Loucy (cell line): ENCODE data around the gene DRAM1.

Source experiments
- H2AFZ ChIP-seq: fragments of 200-600 bp; sonication (generic); 2 replicates; pipeline ENCODE4 v1.6.0; 2016; ENCODE audit warnings: antibody characterized with exemption, mild to moderate bottlenecking, low read length, moderate library complexity
- H3F3A ChIP-seq: fragments of 200-600 bp; 2 replicates; pipeline ENCODE4 v1.6.0; 2016; ENCODE audit warnings: antibody characterized with exemption, low read depth, mild to moderate bottlenecking
- H3K27me3 ChIP-seq: fragments of 200-600 bp; sonication (generic); 2 replicates; pipeline ENCODE4 v1.6.1; 2014; ENCODE audit warnings: low read length, mild to moderate bottlenecking; ENCODE audit not compliant: insufficient read depth, poor library complexity, severe bottlenecking
- H3K36me3 ChIP-seq: fragments of 200-600 bp; sonication (generic); 2 replicates; pipeline ENCODE4 v1.6.1; 2016; ENCODE audit warnings: low read length; ENCODE audit not compliant: insufficient read depth
- H3K4me1 ChIP-seq: fragments of 200-600 bp; sonication (generic); 2 replicates; pipeline ENCODE4 v1.5.1; 2014; ENCODE audit warnings: low read length, mild to moderate bottlenecking; ENCODE audit not compliant: insufficient read depth, poor library complexity, severe bottlenecking
- H3K4me2 ChIP-seq: fragments of 200-600 bp; sonication (generic); 2 replicates; pipeline ENCODE4 v1.6.0; 2014; ENCODE audit warnings: antibody characterized with exemption, low read length, low read depth, mild to moderate bottlenecking; ENCODE audit not compliant: poor library complexity, severe bottlenecking
- H3K4me3 ChIP-seq: fragments of 200-600 bp; sonication (generic); 2 replicates; pipeline ENCODE4 v1.5.1; 2014; ENCODE audit warnings: low read length, mild to moderate bottlenecking, mixed read lengths; ENCODE audit not compliant: poor library complexity, severe bottlenecking
- H3K79me2 ChIP-seq: fragments of 200-600 bp; sonication (generic); 2 replicates; pipeline ENCODE4 v1.6.1; 2014; ENCODE audit warnings: low read length; ENCODE audit not compliant: insufficient read depth
- H3K9ac ChIP-seq: fragments of 200-600 bp; sonication (generic); 2 replicates; pipeline ENCODE4 v1.6.0; 2014; ENCODE audit warnings: mild to moderate bottlenecking, low read depth, low read length, moderate library complexity; ENCODE audit not compliant: poor library complexity, severe bottlenecking
- H3K9me2 ChIP-seq: fragments of 200-600 bp; sonication (generic); replicated peaks from 2 replicates; pipeline ENCODE4 v1.6.1; 2016; ENCODE audit warnings: low read depth, low read length, mixed read lengths
- H3K9me3 ChIP-seq: fragments of 200-600 bp; sonication (generic); 2 replicates; pipeline ENCODE4 v1.6.1; 2014; ENCODE audit warnings: mild to moderate bottlenecking, antibody characterized with exemption, low read length, low read depth; ENCODE audit not compliant: insufficient read depth
- H4K20me1 ChIP-seq: fragments of 200-600 bp; sonication (generic); 2 replicates; pipeline ENCODE4 v1.6.0; 2014; ENCODE audit warnings: antibody characterized with exemption, low read length, mild to moderate bottlenecking; ENCODE audit not compliant: insufficient read depth, poor library complexity, severe bottlenecking
- EZH2phosphoT487 ChIP-seq: fragments of 200-600 bp; IDR thresholded peaks from 2 replicates; pipeline ENCODE4 v1.6.1; 2018; ENCODE audit warnings: antibody characterized with exemption, mild to moderate bottlenecking, moderate library complexity, borderline replicate concordance
- TF ChIP-seq, protein P1 (sequence below): fragments of 200-600 bp; sonication (generic); conservative IDR thresholded peaks from 2 replicates; pipeline ENCODE4 v1.5.1; 2014; ENCODE audit warnings: mild to moderate bottlenecking, antibody characterized with exemption, low read length

Gene DRAM1

DNA sequence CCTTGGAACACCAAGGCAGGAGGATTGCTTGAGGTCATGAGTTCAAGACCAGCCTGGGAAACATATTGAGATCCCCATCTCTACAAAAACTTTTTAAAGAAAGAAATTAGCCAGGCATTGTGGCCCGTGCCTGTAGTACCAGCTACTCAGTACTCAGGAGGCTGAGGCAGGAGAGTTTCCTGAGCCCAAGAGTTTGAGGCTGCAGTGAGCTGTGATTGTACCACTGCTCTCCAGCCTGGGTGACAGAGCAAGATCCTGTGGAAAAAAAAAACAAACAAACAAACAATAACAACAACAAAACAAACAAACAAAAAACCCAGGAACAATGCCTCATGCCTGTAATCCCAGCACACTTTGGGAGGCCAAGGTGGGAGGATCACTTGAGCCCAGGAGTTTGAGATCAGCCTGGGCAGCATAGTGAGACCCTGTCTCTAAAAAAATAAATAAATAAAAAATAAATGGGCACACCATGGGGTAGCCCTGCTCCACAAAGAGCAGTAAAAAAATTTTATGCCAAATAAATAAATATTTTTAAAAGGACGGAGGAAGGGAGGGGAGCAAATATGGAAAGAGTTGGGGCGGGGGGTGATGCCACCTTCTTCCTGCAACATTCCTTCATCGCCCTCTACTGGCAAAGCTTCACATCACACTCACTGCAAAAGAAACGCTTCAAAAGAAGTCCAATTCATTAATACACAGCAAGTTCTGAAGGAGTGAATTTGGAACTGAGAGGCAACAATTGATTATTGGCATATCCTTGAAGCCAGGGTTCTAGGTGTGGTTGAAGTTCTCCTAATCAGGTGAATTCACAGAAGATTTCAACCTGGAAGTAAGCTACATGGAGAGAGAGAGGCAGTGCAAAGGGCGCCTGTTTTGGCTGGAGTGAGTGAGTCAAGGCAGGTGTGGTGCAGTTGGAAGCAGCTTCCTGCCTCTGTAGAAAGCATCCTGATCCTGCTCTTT, 37.8 kb upstream of the DRAM1 start:
- Histone ChIP-seq H3K4me2 (peak overlapping the region; percentile 58), H3K9me2 (no peaks in the 10 kb centered on the region), H3K4me1 (peaks cover 9% of the 10 kb centered on the region)

DNA sequence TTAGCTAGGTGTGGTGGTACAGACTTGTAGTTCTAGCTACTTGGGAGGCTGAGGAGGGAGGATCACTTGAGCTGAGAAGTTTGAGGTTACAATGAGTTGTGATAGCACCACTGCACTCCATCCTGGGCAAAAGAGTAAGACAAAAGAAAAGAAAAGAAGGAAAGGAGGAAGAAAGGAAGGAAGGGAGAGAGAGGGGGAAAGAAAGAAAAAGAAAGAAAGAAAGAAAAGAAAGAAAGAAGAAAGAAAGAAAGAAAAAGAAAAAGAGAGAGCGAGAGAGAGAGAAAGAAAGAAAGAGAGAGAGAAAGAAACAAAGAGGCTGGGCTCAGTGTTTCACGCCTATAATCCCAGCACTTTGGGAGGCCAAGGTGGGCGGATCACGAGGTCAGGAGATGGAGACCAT, 36.3 kb upstream of the DRAM1 start:
- Histone ChIP-seq H3K9ac (no peak overlapping the region), H3F3A (no peaks in the 10 kb centered on the region), H3K27me3 (no peaks in the 10 kb centered on the region), H4K20me1 (no peaks in the 10 kb centered on the region), H3K9me2 (no peaks in the 10 kb centered on the region), H3K9me3 (no peaks in the 10 kb centered on the region), H3K4me3 (no peak overlapping the region), H3K4me2 (no peak overlapping the region), H3K4me1 (peaks cover 9% of the 10 kb centered on the region), H3K79me2 (no peaks in the 10 kb centered on the region), H3K36me3 (no peaks in the 10 kb centered on the region), H2AFZ (no peak overlapping the region)
- no peak for TF ChIP-seq EZH2phosphoT487
- TF ChIP-seq, protein P1, sequence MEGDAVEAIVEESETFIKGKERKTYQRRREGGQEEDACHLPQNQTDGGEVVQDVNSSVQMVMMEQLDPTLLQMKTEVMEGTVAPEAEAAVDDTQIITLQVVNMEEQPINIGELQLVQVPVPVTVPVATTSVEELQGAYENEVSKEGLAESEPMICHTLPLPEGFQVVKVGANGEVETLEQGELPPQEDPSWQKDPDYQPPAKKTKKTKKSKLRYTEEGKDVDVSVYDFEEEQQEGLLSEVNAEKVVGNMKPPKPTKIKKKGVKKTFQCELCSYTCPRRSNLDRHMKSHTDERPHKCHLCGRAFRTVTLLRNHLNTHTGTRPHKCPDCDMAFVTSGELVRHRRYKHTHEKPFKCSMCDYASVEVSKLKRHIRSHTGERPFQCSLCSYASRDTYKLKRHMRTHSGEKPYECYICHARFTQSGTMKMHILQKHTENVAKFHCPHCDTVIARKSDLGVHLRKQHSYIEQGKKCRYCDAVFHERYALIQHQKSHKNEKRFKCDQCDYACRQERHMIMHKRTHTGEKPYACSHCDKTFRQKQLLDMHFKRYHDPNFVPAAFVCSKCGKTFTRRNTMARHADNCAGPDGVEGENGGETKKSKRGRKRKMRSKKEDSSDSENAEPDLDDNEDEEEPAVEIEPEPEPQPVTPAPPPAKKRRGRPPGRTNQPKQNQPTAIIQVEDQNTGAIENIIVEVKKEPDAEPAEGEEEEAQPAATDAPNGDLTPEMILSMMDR, result no peak

More for the DNA sequence above, 37.8 kb upstream of the DRAM1 start:
- Histone ChIP-seq H3K9ac (no peak overlapping the region), H3K79me2 (no peaks in the 10 kb centered on the region), H3K9me3 (no peaks in the 10 kb centered on the region), H3K27me3 (no peaks in the 10 kb centered on the region), H3F3A (no peaks in the 10 kb centered on the region), H3K36me3 (no peaks in the 10 kb centered on the region), H3K4me3 (no peak overlapping the region), H2AFZ (peak overlapping the region; percentile 67), H4K20me1 (no peaks in the 10 kb centered on the region)
- TF ChIP-seq, protein P1, result peak; percentile 85
- no peak for TF ChIP-seq EZH2phosphoT487

DNA sequence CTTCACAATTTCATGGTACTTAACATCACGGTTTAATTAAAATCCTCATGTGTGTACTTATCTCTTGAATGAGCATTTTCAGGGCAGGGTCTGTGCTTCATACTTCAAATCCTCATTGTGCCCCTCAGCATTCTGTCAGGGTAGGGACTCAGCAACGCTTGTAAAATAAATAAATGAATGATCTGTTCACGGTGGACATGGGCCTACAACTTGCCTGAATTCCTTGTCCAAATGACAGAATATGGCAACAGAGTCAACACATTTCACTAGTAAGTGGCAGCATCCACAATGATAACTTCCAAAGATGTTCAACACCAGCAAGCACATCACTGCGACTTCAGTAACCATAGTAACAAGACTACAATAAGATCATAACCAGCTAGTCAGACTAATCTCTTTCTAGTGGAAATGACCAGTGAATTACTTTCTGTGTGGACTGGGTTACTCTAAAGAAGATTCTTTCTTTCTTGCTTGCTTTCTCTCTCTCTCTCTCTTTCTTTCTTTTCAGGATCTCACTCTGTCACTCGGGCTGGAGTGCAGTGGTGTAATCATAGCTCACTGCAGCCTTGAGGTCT, 32.2 kb upstream of the DRAM1 start:
- H3K4me1 ChIP-seq, result no peaks in the 10 kb centered on the region
- H3F3A ChIP-seq, result no peaks in the 10 kb centered on the region
- no peak overlapping the region for H3K4me3 ChIP-seq
- no peak overlapping the region for H3K9ac ChIP-seq
- no peak overlapping the region for H2AFZ ChIP-seq
- H3K27me3 ChIP-seq, result no peaks in the 10 kb centered on the region
- H3K36me3 ChIP-seq, result no peaks in the 10 kb centered on the region
- TF ChIP-seq EZH2phosphoT487, result no peak
- TF ChIP-seq, protein P1, result no peak
- H3K4me2 ChIP-seq, result no peak overlapping the region
- no peaks in the 10 kb centered on the region for H3K9me3 ChIP-seq
- H4K20me1 ChIP-seq, result no peaks in the 10 kb centered on the region
- H3K79me2 ChIP-seq, result no peaks in the 10 kb centered on the region
- H3K9me2 ChIP-seq, result no peaks in the 10 kb centered on the region
